ENCODE data around the gene MAN1C1.

GRCh38 chr1:25806418-25806817 lies 189.8 kb downstream of the MAN1C1 start:
- no peak for TF ChIP-seq CTCF (conservative IDR thresholded peaks at IDR 0.05 in 1 of 2, IDR thresholded peaks at IDR 0.05 in 1 of 2; ENCODE audit: low read depth in 1 of 2, low read length in 2 of 2)
- no peak for TF ChIP-seq EZH2 (IDR thresholded peaks at IDR 0.05; ENCODE audit: low read length, missing control alignments)

Measured in fibroblast of lung (primary cell).